Transverse colon (tissue), 4 donors: ENCODE data around the gene SF3B3. TPM values are rescaled to one million over a fixed set of nuclear protein-coding genes. Genes with fewer than 3 reads are reported as not detected.

Experiments
- DNase-seq: peaks from one replicate; pipeline ENCODE4 v3.0.0-alpha.2; 2019
- H3K27ac ChIP-seq, 4 donors: fragments of 200-600 bp; sonication (generic); 2 replicates each; pipeline ENCODE4 v1.5.1; 2016 to 2018; ENCODE audit warnings: inconsistent platforms in 4 of 4
- H3K27me3 ChIP-seq: fragments of 200-600 bp; sonication (generic); 2 replicates; pipeline ENCODE4 v1.5.1; 2017; ENCODE audit warnings: inconsistent platforms
- H3K36me3 ChIP-seq, 4 donors: fragments of 200-600 bp; sonication (generic); 2 replicates each; pipeline ENCODE4 v1.5.1; 2017 to 2019; ENCODE audit warnings: inconsistent platforms in 4 of 4
- H3K4me1 ChIP-seq, 4 donors: fragments of 200-600 bp; sonication (generic); 2 replicates each; pipeline ENCODE4 v1.5.1; 2017 to 2020; ENCODE audit warnings: inconsistent platforms in 4 of 4
- H3K4me3 ChIP-seq, 4 donors: fragments of 200-600 bp; sonication (generic); 1 replicate in 1 of 4; 2 replicates in 3 of 4; pipeline versions ENCODE4 v1.5.1 to v1.6.1; 2017 to 2019; ENCODE audit warnings: inconsistent platforms in 4 of 4
- H3K9me3 ChIP-seq, 2 donors: fragments of 200-600 bp; sonication (generic); 2 replicates each; pipeline ENCODE4 v1.5.1; 2017 to 2019; ENCODE audit warnings: inconsistent platforms in 2 of 2
- CTCF ChIP-seq, 5 experiments: fragments of 200-600 bp in 3 of 5; fragments of 450-650 bp in 2 of 5; sonication (generic) in 3 of 5; IDR thresholded peaks; 1 replicate in 2 of 5; 2 replicates in 3 of 5; pipeline ENCODE4 v1.5.1; 2016 to 2017; ENCODE audit warnings: antibody characterized with exemption in 5 of 5, inconsistent platforms in 3 of 5, mild to moderate bottlenecking in 2 of 5, moderate library complexity in 1 of 5
- EP300 ChIP-seq: sonication (generic); formaldehyde crosslinking; IDR thresholded peaks from one replicate; pipeline ENCODE4 v1.6.1; 2017; ENCODE audit warnings: antibody characterized with exemption, low read depth
- POLR2A ChIP-seq: fragments of 450-650 bp; IDR thresholded peaks from one replicate; pipeline ENCODE4 v1.6.1; 2016; ENCODE audit warnings: antibody characterized with exemption, mild to moderate bottlenecking, moderate library complexity
- POLR2AphosphoS5 ChIP-seq, 3 donors: sonication (generic); formaldehyde crosslinking; IDR thresholded peaks; one replicate each; pipeline ENCODE4 v1.6.1; 2016; ENCODE audit warnings: antibody characterized with exemption in 3 of 3
- WGBS, 2 donors: methylation state at CpG; one replicate each; pipeline ENCODE4 v1.1.5; 2018; ENCODE audit warnings: low coverage in 1 of 2; 5-methylcytosine and 5-hydroxymethylcytosine counted together
- in situ Hi-C, 4 donors: fragments of 200-750 bp; cut with MboI; loops; one replicate each; pipeline versions ENCODE4 v1.15.0 to v1.15.1; 2017; ENCODE audit warnings: low sequenced_read_pairs in 3 of 4, low pct_ligation_motif_present in 1 of 4, low pct_unique_long_range_greater_than_20kb in 1 of 4
- intact Hi-C: fragments of 100-400 bp; cut with DNase I; formaldehyde crosslinking; loops from one replicate; pipeline ENCODE4 v1.15.1; 2023; ENCODE audit warnings: low total_unique reads
- total RNA-seq, 4 donors: library from RNA; depleted of rRNA; stranded (reverse); fragments of >200 nt; gene quantifications; one replicate each; pipeline ENCODE4 v1.1.0, GENCODE V29; 2016

Gene SF3B3
- total RNA-seq, 4 donors from 2014 or later: 59.5 to 135 (median 72.8) TPM

GRCh38 chr16:70608521-70608920, 84.9 kb downstream of the SF3B3 start:
- Histone ChIP-seq H3K4me1 (peaks cover 0 to 18% (median 6%) of the 10 kb centered on the region in 4 donors), H3K9me3 (no peaks in the 10 kb centered on the region), H3K4me3 (no peak overlapping the region), H3K27ac (no peak overlapping the region), H3K27me3 (no peaks in the 10 kb centered on the region), H3K36me3 (no peaks in the 10 kb centered on the region)
- in situ Hi-C loops (no loop called here), intact Hi-C loops (no loop called here)
- no peak for TF ChIP-seq POLR2AphosphoS5 (IDR thresholded peaks at IDR 0.05)
- no peak for TF ChIP-seq POLR2A
- TF ChIP-seq CTCF (IDR thresholded peaks at IDR 0.05): no peak
- no peak for TF ChIP-seq EP300
- DNase-seq: no peak
- 84% methylated on average over 7 of the region's 7 CpGs; no CpG with 5 or more reads in 1 of the 2 donors for WGBS, 2 donors

- in situ Hi-C loops (no loop called here), intact Hi-C loops (no loop called here)
- DNase-seq: peak; percentile 43
- WGBS, 2 donors: 65 to 81% methylated on average over 6 to 18 of the region's 18 CpGs
- H3K27ac ChIP-seq: no peak overlapping the region
- H3K4me3 ChIP-seq: no peak overlapping the region
- H3K27me3 ChIP-seq: no peaks in the 10 kb centered on the region
- H3K4me1 ChIP-seq: peaks cover 4 to 38% (median 16%) of the 10 kb centered on the region in 4 donors
- TF ChIP-seq POLR2AphosphoS5 (IDR thresholded peaks at IDR 0.05) (no peak), POLR2A (no peak), EP300 (no peak), CTCF (IDR thresholded peaks at IDR 0.05) (no peak)
- H3K9me3 ChIP-seq: no peaks in the 10 kb centered on the region
- no peaks in the 10 kb centered on the region for H3K36me3 ChIP-seq
Measured at GRCh38 chr16:70610273-70611223, 86.9 kb downstream of the SF3B3 start.

GRCh38 chr16:70611224-70611598, 87.6 kb downstream of the SF3B3 start:
- no peaks in the 10 kb centered on the region for H3K27me3 ChIP-seq
- H3K9me3 ChIP-seq: no peaks in the 10 kb centered on the region
- peaks cover 4 to 38% (median 16%) of the 10 kb centered on the region in 4 donors for H3K4me1 ChIP-seq
- in situ Hi-C loops: no loop called here
- no peak overlapping the region for H3K27ac ChIP-seq
- no peaks in the 10 kb centered on the region for H3K36me3 ChIP-seq
- 88% methylated on average over 5 of the region's 5 CpGs; no CpG with 5 or more reads in 1 of the 2 donors for WGBS, 2 donors
- TF ChIP-seq CTCF (IDR thresholded peaks at IDR 0.05) (no peak), POLR2AphosphoS5 (IDR thresholded peaks at IDR 0.05) (no peak), POLR2A (no peak), EP300 (no peak)
- intact Hi-C loops: no loop called here
- no peak overlapping the region for H3K4me3 ChIP-seq
- no peak for DNase-seq

- H3K9me3 ChIP-seq: no peaks in the 10 kb centered on the region
- no peaks in the 10 kb centered on the region for H3K27me3 ChIP-seq
- DNase-seq: no peak
- 89 to 100% methylated on average over 2 to 4 of the region's 4 CpGs for WGBS, 2 donors
- H3K4me1 ChIP-seq: peaks cover 4 to 38% (median 16%) of the 10 kb centered on the region in 4 donors
- TF ChIP-seq EP300: no peak
- no peak for TF ChIP-seq POLR2A
- no peak for TF ChIP-seq CTCF (IDR thresholded peaks at IDR 0.05)
- no peak for TF ChIP-seq POLR2AphosphoS5 (IDR thresholded peaks at IDR 0.05)
- H3K4me3 ChIP-seq: no peak overlapping the region
- no peaks in the 10 kb centered on the region for H3K36me3 ChIP-seq
- intact Hi-C loops (no loop called here), in situ Hi-C loops (no loop called here)
- no peak overlapping the region for H3K27ac ChIP-seq
Measured at GRCh38 chr16:70611785-70612303, 88.2 kb downstream of the SF3B3 start.
